Umbilical cord (tissue), 2 donors: ENCODE results near the gene YPEL4. TPM values are rescaled to one million over a fixed set of nuclear protein-coding genes. Genes with fewer than 3 reads are reported as not detected.

Experiments used
- DNase-seq: peaks from one replicate; pipeline ENCODE4 v3.0.0-alpha.2; 2015; ENCODE audit warnings: low spot score
- total RNA-seq: library from RNA; depleted of rRNA; stranded (reverse); fragments of >200 nt; gene quantifications from one replicate; pipeline ENCODE4 v1.2.3, GENCODE V29; 2014; ENCODE audit warnings: low replicate concordance; ENCODE audit not compliant: insufficient read depth

The YPEL4 gene
- total RNA-seq, 1 donor from 2014 or later: 3.4 TPM

- DNase-seq: no peak
Observed at GRCh38 chr11:57650739-57651090, 1.0 kb upstream of the YPEL4 start.

GRCh38 chr11:57648801-57649735 lies 644 bp downstream of the YPEL4 start:
- DNase-seq: peak; percentile 35

- peak; percentile 21 for DNase-seq
Observed at GRCh38 chr11:57647960-57648800, 1.5 kb downstream of the YPEL4 start.

GRCh38 chr11:57647372-57647771 lies 2.3 kb downstream of the YPEL4 start:
- DNase-seq: peak; percentile 16

- DNase-seq: peak; percentile 17
Observed at GRCh38 chr11:57646799-57647303, 2.9 kb downstream of the YPEL4 start.

- DNase-seq: no peak
Observed at GRCh38 chr11:57646194-57646798, 3.4 kb downstream of the YPEL4 start.

- peak; percentile 14 for DNase-seq
Observed at GRCh38 chr11:57645689-57646085, 4.0 kb downstream of the YPEL4 start.

- peak; percentile 77 for DNase-seq
Observed at GRCh38 chr11:57644748-57645688, 4.7 kb downstream of the YPEL4 start.

GRCh38 chr11:57643802-57644201 lies 5.9 kb downstream of the YPEL4 start:
- no peak for DNase-seq

- peak; percentile 68 for DNase-seq
Observed at GRCh38 chr11:57641011-57641807, 8.5 kb downstream of the YPEL4 start.

- no peak for DNase-seq
Observed at GRCh38 chr11:57640068-57640800, 9.5 kb downstream of the YPEL4 start.

GRCh38 chr11:57639321-57640067 lies 10.2 kb downstream of the YPEL4 start:
- peak; percentile 70 for DNase-seq

GRCh38 chr11:57638811-57639320 lies 10.8 kb downstream of the YPEL4 start:
- no peak for DNase-seq

- DNase-seq: peak; percentile 97
Observed at GRCh38 chr11:57638005-57638781, 11.5 kb downstream of the YPEL4 start.

GRCh38 chr11:57637626-57638004 lies 12.1 kb downstream of the YPEL4 start:
- peak; percentile 75 for DNase-seq

- DNase-seq: no peak
Observed at GRCh38 chr11:57635246-57635645, 14.5 kb downstream of the YPEL4 start.

- DNase-seq: no peak
Observed at GRCh38 chr11:57634311-57634710, 15.4 kb downstream of the YPEL4 start.
